K562 (cell line): Measurements from ENCODE around the gene TTLL11. TPM values are rescaled to one million over a fixed set of nuclear protein-coding genes. Genes with fewer than 3 reads are reported as not detected.

Experiments used
- ATAC-seq: fragments of 200-7000 bp; cut with Tn5 transposase; 3 replicates; pipeline ENCODE4 v1.9.1; 2020; ENCODE audit warnings: moderate library complexity
- BruUV-seq: library from RNA; stranded (reverse); fragments of 400-500 nt; replicated peaks from 2 replicates; lab custom pipeline; 2021; lab: Mats Ljungman, UMichigan
- CTCF ChIA-PET: fragments of 300-600 bp; formaldehyde crosslinking; extraction: SDS; loops from one replicate; lab custom pipeline; 2021; ENCODE audit warnings: low intra/inter-chr PET ratio; lab: Yijun Ruan, JAX
- POLR2A ChIA-PET: fragments of 300-600, 350-650 bp; sonication (Branson Sonifier 250); formaldehyde crosslinking; extraction: SDS; loops from one replicate; lab custom pipeline; 2021; ENCODE audit warnings: antibody characterized with exemption, inconsistent platforms; lab: Yijun Ruan, JAX
- DNase-seq, 4 experiments: peaks; one replicate each; pipeline versions ENCODE4 v3.0.0 to v3.0.0-alpha.2; 2011 to 2018; ENCODE audit warnings: low spot score in 3 of 4, mixed read lengths in 3 of 4; ENCODE audit errors: extremely low read depth in 1 of 4
- FAIRE-seq: peaks from 2 replicates; lab custom pipeline; 2011; peaks lifted over from hg19 to GRCh38; lab: Jason Lieb, UNC
- H2AFZ ChIP-seq: 2 replicates; pipeline ENCODE4 v1.6.0; 2011; ENCODE audit warnings: low read depth, low read length, control low read depth, inconsistent platforms
- H3K27ac ChIP-seq: fragments of 200-600 bp; 3 replicates; pipeline ENCODE4 v1.8.0; 2011; ENCODE audit warnings: low read depth, mild to moderate bottlenecking, control low read depth, inconsistent platforms, low read length, moderate library complexity, mixed read lengths; ENCODE audit errors: extremely low read depth
- H3K27me3 ChIP-seq, 2 experiments: fragments of 300-600 bp in 1 of 2; 2 replicates in 1 of 2; 3 replicates in 1 of 2; pipeline versions ENCODE4 v1.6.0 to v1.8.0; 2011; ENCODE audit warnings: inconsistent platforms in 2 of 2, low read length in 2 of 2, mild to moderate bottlenecking in 1 of 2, mixed read lengths in 1 of 2, moderate library complexity in 1 of 2; ENCODE audit not compliant: control insufficient read depth in 2 of 2, insufficient read depth in 2 of 2
- H3K36me3 ChIP-seq: fragments of 300-600 bp; 3 replicates; pipeline ENCODE4 v1.8.0; 2011; ENCODE audit warnings: mild to moderate bottlenecking, low read length, inconsistent platforms; ENCODE audit not compliant: control insufficient read depth, insufficient read depth
- H3K4me1 ChIP-seq, 2 experiments: fragments of 200-600 bp in 1 of 2; replicated peaks in 1 of 2; 2 replicates in 1 of 2; 3 replicates in 1 of 2; pipeline versions ENCODE4 v1.5.1 to v1.8.0; 2011; ENCODE audit warnings: inconsistent platforms in 2 of 2, low read length in 2 of 2, mild to moderate bottlenecking in 1 of 2, mixed read lengths in 1 of 2, moderate library complexity in 1 of 2; ENCODE audit not compliant: control insufficient read depth in 2 of 2, insufficient read depth in 2 of 2
- H3K4me2 ChIP-seq: 2 replicates; pipeline ENCODE4 v1.6.1; 2011; ENCODE audit warnings: low read length, control low read depth, inconsistent platforms, mixed read lengths; ENCODE audit not compliant: insufficient read depth
- H3K4me3 ChIP-seq: fragments of 200-600 bp; sonication (generic), shearing (Covaris generic); 2 replicates; pipeline ENCODE4 v1.5.1; 2016; ENCODE audit warnings: control low read depth, inconsistent platforms
- H3K79me2 ChIP-seq: fragments of 200-600 bp; 3 replicates; pipeline ENCODE4 v1.8.0; 2011; ENCODE audit warnings: low read length, inconsistent platforms; ENCODE audit not compliant: control insufficient read depth, insufficient read depth
- H3K9ac ChIP-seq, 2 experiments: 2 replicates each; pipeline versions ENCODE4 v1.6.0 to v1.6.1; 2011; ENCODE audit warnings: low read depth in 2 of 2, low read length in 2 of 2, control low read depth in 1 of 2, inconsistent platforms in 1 of 2, mild to moderate bottlenecking in 1 of 2, mixed read lengths in 1 of 2; ENCODE audit not compliant: insufficient read depth in 1 of 2
- H3K9me1 ChIP-seq: one replicate; pipeline ENCODE4 v1.6.0; 2011; ENCODE audit warnings: inconsistent platforms, mild to moderate bottlenecking, low read length, moderate library complexity; ENCODE audit not compliant: control insufficient read depth, insufficient read depth
- H3K9me3 ChIP-seq: replicated peaks from 2 replicates; pipeline ENCODE4 v1.5.1; 2011; ENCODE audit warnings: low read depth, low read length, inconsistent platforms; ENCODE audit not compliant: control insufficient read depth, insufficient read depth
- H4K20me1 ChIP-seq: replicated peaks from 2 replicates; pipeline ENCODE4 v1.6.1; 2011; ENCODE audit warnings: low read length, inconsistent platforms, mixed read lengths; ENCODE audit not compliant: control insufficient read depth, insufficient read depth
- BCOR ChIP-seq: fragments of 450-650 bp; IDR thresholded peaks from 2 replicates; pipeline ENCODE4 v1.6.1; 2016
- CHD7 ChIP-seq: fragments of 200-600 bp; sonication (generic); IDR thresholded peaks from one replicate; pipeline ENCODE4 v1.6.1; 2012; ENCODE audit warnings: mild to moderate bottlenecking, low read depth, low read length, inconsistent platforms
- HNRNPL ChIP-seq: fragments of 200-400 bp; formaldehyde crosslinking; IDR thresholded peaks from 2 replicates; pipeline ENCODE4 v1.6.1; 2017; ENCODE audit warnings: low read depth, mild to moderate bottlenecking, low read length
- MTA1 ChIP-seq: fragments of 450-650 bp; IDR thresholded peaks from 2 replicates; pipeline ENCODE4 v1.6.1; 2017; ENCODE audit warnings: borderline replicate concordance
- PTTG1 ChIP-seq: fragments of 450-650 bp; IDR thresholded peaks from 2 replicates; pipeline ENCODE4 v1.6.1; 2016; ENCODE audit warnings: low read depth, mild to moderate bottlenecking, missing genetic modification characterization, missing compliant biosample characterization
- SMC3 ChIP-seq: conservative IDR thresholded peaks from 2 replicates; pipeline ENCODE4 v1.6.1; 2011; ENCODE audit warnings: low read depth, low read length, improper control_type of control experiment; ENCODE audit not compliant: insufficient read depth
- SPI1 ChIP-seq: IDR thresholded peaks from 2 replicates; pipeline ENCODE4 v1.6.1; 2011; ENCODE audit warnings: low read depth, low read length, control low read depth, borderline replicate concordance
- TAF15 ChIP-seq: fragments of 200-400 bp; formaldehyde crosslinking; IDR thresholded peaks from 2 replicates; pipeline ENCODE4 v1.6.1; 2017; ENCODE audit warnings: mild to moderate bottlenecking, low read depth, low read length, moderate library complexity
- TFAM ChIP-seq: fragments of 250-450 bp; sonication (Bioruptor Pico); conservative IDR thresholded peaks from 2 replicates; pipeline ENCODE4 v1.5.0; 2021; ENCODE audit warnings: mild to moderate bottlenecking, moderate library complexity
- XRCC3 ChIP-seq: fragments of 450-650 bp; IDR thresholded peaks from 2 replicates; pipeline ENCODE4 v1.6.1; 2017; ENCODE audit warnings: mild to moderate bottlenecking, moderate library complexity
- WGBS: fragments of 100-300 bp; shearing (Covaris generic); methylation state at CpG from one replicate; pipeline ENCODE4 v1.1.6; 2016; ENCODE audit warnings: low coverage, mixed read lengths; ENCODE audit not compliant: insufficient coverage; ENCODE audit errors: missing lambda C conversion rate; 5-methylcytosine and 5-hydroxymethylcytosine counted together
- in situ Hi-C: fragments of 300-500 bp; cut with MboI; formaldehyde crosslinking; loops from 4 replicates; pipeline ENCODE4 v1.15.0; 2018; ENCODE audit warnings: inconsistent platforms, mixed read lengths
- intact Hi-C: fragments of 100-400 bp; cut with micrococcal nuclease; formaldehyde crosslinking; loops from 2 replicates; pipeline ENCODE4 v1.14.2; 2022
- polyA plus RNA-seq, 8 experiments: library from polyadenylated mRNA; depleted of rRNA in 4 of 8; stranded (reverse) in 5 of 8; unstranded in 3 of 8; fragments of >200 nt; fragmentation: Nextera tagmentation in 2 of 8; fragmentation: Illumina TruSeq in 1 of 8; extraction: Ambion mirVana in 2 of 8; extraction: Trizol in 1 of 8; gene quantifications; 2 replicates each; pipeline versions ENCODE4 v1.2.1 to v1.2.3, GENCODE V29; 2011 to 2014; ENCODE audit warnings: inconsistent platforms in 1 of 8, missing spikeins in 1 of 8
- total RNA-seq, 7 experiments: library from RNA; depleted of rRNA in 6 of 7; stranded (reverse); fragments of >200 nt in 6 of 7; fragmentation: Illumina TruSeq in 2 of 7; extraction: Trizol in 2 of 7; gene quantifications; 2 replicates each; pipeline versions ENCODE4 v1.2.1 to v1.2.3, GENCODE V29; 2011 to 2021; ENCODE audit warnings: low replicate concordance in 1 of 7
- TF ChIP-seq, protein P1 (sequence below): fragments of 450-650 bp; IDR thresholded peaks from 2 replicates; pipeline ENCODE4 v1.6.1; 2016; ENCODE audit warnings: missing biosample characterization, missing genetic modification characterization

The TTLL11 gene
- total and polyA plus RNA-seq, 9 of the 15 experiments (the other 6 are each of a cell fraction or from before 2014, with no cell fraction given): 0.83 to 4.4 (median 2.7) TPM

DNA sequence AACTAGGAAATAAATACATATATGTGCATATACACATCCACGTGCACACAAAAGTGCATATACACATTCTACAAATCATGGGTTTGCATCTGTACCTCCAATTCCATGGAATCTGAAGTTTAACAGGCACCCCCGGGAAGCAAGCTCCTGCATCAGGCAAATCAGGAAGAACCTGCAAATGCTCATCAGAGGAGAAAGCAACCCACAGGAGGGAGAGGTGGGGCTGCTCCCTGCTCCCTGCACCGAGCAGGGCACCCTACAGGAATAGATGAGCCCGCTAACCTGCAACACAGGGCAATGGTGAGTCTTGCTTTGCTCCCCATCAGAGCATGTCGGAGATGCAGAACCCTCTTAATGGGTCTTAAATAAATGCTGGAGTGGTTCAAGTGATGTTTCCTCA, 290.4 kb downstream of the TTLL11 start:
- Histone ChIP-seq H2AFZ (no peak overlapping the region), H3K4me3 (no peak overlapping the region), H3K27me3 (peaks cover 7 to 8% of the 10 kb centered on the region in 2 experiments; a peak in 4 of 5 replicates), H4K20me1 (no peaks in the 10 kb centered on the region), H3K9me3 (no peaks in the 10 kb centered on the region), H3K79me2 (no peaks in the 10 kb centered on the region), H3K9me1 (no peaks in the 10 kb centered on the region), H3K4me2 (no peak overlapping the region), H3K9ac (no peak overlapping the region), H3K27ac (no peak overlapping the region), H3K36me3 (no peaks in the 10 kb centered on the region), H3K4me1 (no peaks in the 10 kb centered on the region)
- DNase-seq: no peak
- no peak for FAIRE-seq
- intact Hi-C loops (no loop called here), in situ Hi-C loops (no loop called here)
- ATAC-seq: no peak
- 0% methylated on average over 5 of the region's 5 CpGs for WGBS
- ChIA-PET CTCF (no interaction called here), POLR2A (interaction anchor here (1.1 kb wide), 1 partner anchor 183 kb away, joined by 3 read pairs; no protein-coding TSS in a partner anchor)
- no TSS peak for BruUV-seq
- TF ChIP-seq MTA1 (no peak), HNRNPL (no peak), TAF15 (no peak), SPI1 (no peak), CHD7 (no peak), XRCC3 (no peak), SMC3 (no peak), PTTG1 (tag) (no peak), TFAM (CRISPR knock-in tag) (no peak), BCOR (no peak)
- TF ChIP-seq, protein P1, sequence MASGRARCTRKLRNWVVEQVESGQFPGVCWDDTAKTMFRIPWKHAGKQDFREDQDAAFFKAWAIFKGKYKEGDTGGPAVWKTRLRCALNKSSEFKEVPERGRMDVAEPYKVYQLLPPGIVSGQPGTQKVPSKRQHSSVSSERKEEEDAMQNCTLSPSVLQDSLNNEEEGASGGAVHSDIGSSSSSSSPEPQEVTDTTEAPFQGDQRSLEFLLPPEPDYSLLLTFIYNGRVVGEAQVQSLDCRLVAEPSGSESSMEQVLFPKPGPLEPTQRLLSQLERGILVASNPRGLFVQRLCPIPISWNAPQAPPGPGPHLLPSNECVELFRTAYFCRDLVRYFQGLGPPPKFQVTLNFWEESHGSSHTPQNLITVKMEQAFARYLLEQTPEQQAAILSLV (tag): no peak
